ENCODE measurements around the gene RAB7B. TPM values are rescaled to one million over a fixed set of nuclear protein-coding genes. Genes with fewer than 3 reads are reported as not detected.
A peak's percentile ranks its signal among the peaks of the same experiment; 100 is the strongest.

RAB7B gene
- total RNA-seq, 3 donors from 2014 or later (not counting 1 experiment from before 2014, with no cell fraction given) = 0.19 TPM; not detected in 2

- ATAC-seq (no peak), DNase-seq (no peak)
- no peak overlapping the region for H3K4me3 Mint-ChIP-seq
- Histone ChIP-seq H3K36me3 (ENCODE audit: control insufficient read depth, insufficient read depth, low read length) (no peaks in the 10 kb centered on the region), H3K9me3 (ENCODE audit: control insufficient read depth, insufficient read depth, low read length) (no peaks in the 10 kb centered on the region), H3K27me3 (ENCODE audit: control insufficient read depth, insufficient read depth, low read length) (no peaks in the 10 kb centered on the region), H3K27ac (ENCODE audit: low read length) (no peak overlapping the region), H3K4me1 (ENCODE audit: control insufficient read depth, insufficient read depth, low read length) (peaks cover 3% of the 10 kb centered on the region), H3K4me3 (ENCODE audit: low read length) (no peak overlapping the region)
- intact Hi-C loops (cut with micrococcal nuclease) = no loop called here
- no peak overlapping the region for H3K27ac Mint-ChIP-seq
- WGBS (ENCODE audit: insufficient coverage) = 87% methylated on average over 3 of the region's 5 CpGs
- H3K9me3 Mint-ChIP-seq = no peaks in the 10 kb centered on the region
- peaks cover 12 to 20% of the 10 kb centered on the region in 2 donors for H3K27me3 Mint-ChIP-seq (ENCODE audit: low read depth in 2 of 2)
- no peak for TF ChIP-seq CTCF (IDR thresholded peaks at IDR 0.05)
- no peaks in the 10 kb centered on the region for H3K4me1 Mint-ChIP-seq
- no peaks in the 10 kb centered on the region for H3K36me3 Mint-ChIP-seq
Measured at GRCh38 chr1:206032380-206033140, 29.4 kb upstream of the RAB7B start.

- H3K27ac Mint-ChIP-seq = no peak overlapping the region
- intact Hi-C loops (cut with micrococcal nuclease) = no loop called here
- H3K36me3 ChIP-seq (ENCODE audit: control insufficient read depth, insufficient read depth, low read length) = no peaks in the 10 kb centered on the region
- no peaks in the 10 kb centered on the region for H3K36me3 Mint-ChIP-seq
- no peak overlapping the region for H3K27ac ChIP-seq (ENCODE audit: low read length)
- peak; percentile 48 for TF ChIP-seq CTCF (IDR thresholded peaks at IDR 0.05)
- peak in 1 of 2 donors; percentile 79 for DNase-seq
- peak in 2 of 3 donors; percentile 56 to 67 for ATAC-seq
- peaks cover 12 to 23% of the 10 kb centered on the region in 2 donors for H3K27me3 Mint-ChIP-seq (ENCODE audit: low read depth in 2 of 2)
- H3K9me3 ChIP-seq (ENCODE audit: control insufficient read depth, insufficient read depth, low read length) = no peaks in the 10 kb centered on the region
- H3K4me3 Mint-ChIP-seq = no peak overlapping the region
- H3K4me3 ChIP-seq (ENCODE audit: low read length) = no peak overlapping the region
- H3K9me3 Mint-ChIP-seq = no peaks in the 10 kb centered on the region
- H3K4me1 Mint-ChIP-seq = no peaks in the 10 kb centered on the region
- peaks cover 3% of the 10 kb centered on the region for H3K4me1 ChIP-seq (ENCODE audit: control insufficient read depth, insufficient read depth, low read length)
- H3K27me3 ChIP-seq (ENCODE audit: control insufficient read depth, insufficient read depth, low read length) = no peaks in the 10 kb centered on the region
- 0% methylated on average over 4 of the region's 4 CpGs for WGBS (ENCODE audit: insufficient coverage)
Measured at GRCh38 chr1:206030714-206031113, 27.5 kb upstream of the RAB7B start.

DNA sequence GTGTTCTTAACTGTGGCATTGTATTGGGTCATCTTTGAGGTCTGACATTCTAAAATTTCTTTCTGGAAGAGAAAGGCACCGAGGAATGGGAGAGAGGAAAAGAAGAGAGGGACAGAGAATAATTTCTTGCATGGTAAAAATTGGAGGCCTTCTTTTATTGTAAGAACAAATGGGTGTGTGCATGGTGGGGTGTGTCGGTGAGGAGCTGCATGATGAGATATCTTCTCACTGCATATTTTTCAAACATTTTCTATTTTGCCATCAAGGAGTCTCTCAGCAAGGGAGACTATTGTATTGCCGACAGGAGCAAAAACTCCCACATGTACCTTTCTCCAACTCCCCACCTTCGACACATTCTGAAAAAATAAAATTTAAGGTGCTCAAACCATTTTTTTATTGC, 27.0 kb upstream of the RAB7B start:
- no peak for ATAC-seq
- H3K4me1 Mint-ChIP-seq = no peaks in the 10 kb centered on the region

More for the DNA sequence above, 27.0 kb upstream of the RAB7B start:
- no peak for TF ChIP-seq CTCF (IDR thresholded peaks at IDR 0.05)
- Mint-ChIP-seq H3K9me3 (no peaks in the 10 kb centered on the region), H3K36me3 (no peaks in the 10 kb centered on the region), H3K4me3 (no peak overlapping the region), H3K27ac (no peak overlapping the region), H3K27me3 (ENCODE audit: low read depth in 2 of 2) (peaks cover 12 to 23% of the 10 kb centered on the region in 2 donors)
- no peak overlapping the region for H3K4me3 ChIP-seq (ENCODE audit: low read length)
- WGBS (ENCODE audit: insufficient coverage) = 72% methylated on average over 4 of the region's 4 CpGs
- no peaks in the 10 kb centered on the region for H3K9me3 ChIP-seq (ENCODE audit: control insufficient read depth, insufficient read depth, low read length)
- no peak for DNase-seq
- H3K27ac ChIP-seq (ENCODE audit: low read length) = no peak overlapping the region
- no peaks in the 10 kb centered on the region for H3K27me3 ChIP-seq (ENCODE audit: control insufficient read depth, insufficient read depth, low read length)
- no peaks in the 10 kb centered on the region for H3K36me3 ChIP-seq (ENCODE audit: control insufficient read depth, insufficient read depth, low read length)
- intact Hi-C loops (cut with micrococcal nuclease) = no loop called here
- peaks cover 3% of the 10 kb centered on the region for H3K4me1 ChIP-seq (ENCODE audit: control insufficient read depth, insufficient read depth, low read length)

All from natural killer cell (primary cell).